Activated CD4-positive, alpha-beta T cell treated with anti-CD3 and anti-CD28 coated beads, Interleukin-2, amount 50 U/mL, for 24 hours (primary cell): ENCODE measurements around the gene SURF4.
"Not testable (repeated sequence)": the region's sequence is repeated elsewhere in the genome, so short reads cannot be mapped to it uniquely, and the experiment has no call there.

Experiments used
- DNase-seq, 2 donors: peaks; one replicate each; pipeline ENCODE4 v3.0.0-alpha.2; 2020; ENCODE audit warnings: low read depth in 1 of 2, low spot score in 1 of 2

The SURF4 gene

DNA sequence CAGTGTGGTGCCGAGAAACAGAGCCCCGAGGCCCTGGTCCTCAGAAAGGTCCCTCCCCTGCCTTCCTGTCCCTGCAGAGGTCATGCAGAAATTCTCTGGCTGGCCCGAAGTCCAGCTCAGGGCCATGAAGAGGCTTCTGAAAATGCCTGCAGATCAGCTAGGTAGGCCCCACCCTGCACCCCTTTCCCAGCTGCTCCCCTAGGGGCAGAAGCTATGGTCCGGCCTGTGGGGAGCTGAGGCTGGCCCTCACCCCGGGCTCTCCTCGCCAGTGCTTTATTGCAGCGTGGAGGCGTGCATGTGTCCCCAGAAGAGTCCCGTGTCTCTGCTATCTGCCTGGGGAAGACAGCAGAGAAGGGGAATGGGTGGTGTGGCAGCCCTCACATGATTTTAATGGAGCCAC is 22.0 kb upstream of the SURF4 start:
- no peak for DNase-seq

DNA sequence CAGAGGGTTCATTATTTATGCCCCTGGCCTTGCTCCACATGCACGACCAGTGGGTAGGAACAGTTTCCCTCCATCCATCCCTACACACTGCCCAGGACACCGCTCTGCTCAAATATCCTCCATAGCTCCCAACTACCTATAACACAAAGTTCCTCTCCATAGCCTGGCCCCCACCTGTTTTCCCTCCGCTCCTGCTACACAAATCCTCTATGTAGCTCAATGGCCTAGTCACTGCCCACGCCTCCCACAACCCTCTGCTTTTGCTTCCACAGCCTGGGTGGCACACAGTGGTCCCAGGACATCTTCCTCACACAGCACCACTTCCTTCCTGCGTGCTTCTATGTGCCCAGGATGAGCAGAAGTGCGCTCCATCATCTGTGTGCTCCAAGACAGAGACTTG is 21.5 kb upstream of the SURF4 start:
- DNase-seq = no peak

- DNase-seq = no peak
Measured at GRCh38 chr9:133396952-133397351, 21.1 kb upstream of the SURF4 start.

GRCh38 chr9:133394687-133395271 is 18.9 kb upstream of the SURF4 start:
- no peak for DNase-seq

GRCh38 chr9:133393399-133393798 is 17.5 kb upstream of the SURF4 start:
- no peak for DNase-seq

- not testable (repeated sequence) for DNase-seq
Measured at GRCh38 chr9:133392308-133392707, 16.4 kb upstream of the SURF4 start.

- DNase-seq = not testable (repeated sequence)
Measured at GRCh38 chr9:133391449-133391848, 15.6 kb upstream of the SURF4 start.

GRCh38 chr9:133390713-133391112 is 14.9 kb upstream of the SURF4 start:
- no peak for DNase-seq

DNA sequence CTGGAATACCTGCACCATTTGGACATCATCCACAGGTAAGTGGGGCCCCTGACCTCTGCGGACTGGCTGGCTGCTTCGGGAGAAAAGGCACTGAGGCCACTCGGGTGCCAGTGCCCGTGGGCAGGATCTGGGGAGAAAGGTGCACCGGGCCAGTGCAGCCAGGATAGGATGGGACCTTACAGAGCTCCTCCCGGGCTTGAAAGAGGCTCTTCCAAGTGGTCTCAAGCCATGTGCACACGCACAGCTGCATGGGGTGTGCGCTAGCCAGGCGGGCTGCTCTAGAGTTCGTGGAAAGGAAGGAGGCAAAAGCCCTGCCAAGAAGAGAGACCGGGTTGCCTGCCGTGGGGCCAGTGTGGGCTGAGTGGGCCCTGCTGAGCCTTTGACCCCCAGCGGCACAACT is 13.7 kb upstream of the SURF4 start:
- DNase-seq = no peak

DNA sequence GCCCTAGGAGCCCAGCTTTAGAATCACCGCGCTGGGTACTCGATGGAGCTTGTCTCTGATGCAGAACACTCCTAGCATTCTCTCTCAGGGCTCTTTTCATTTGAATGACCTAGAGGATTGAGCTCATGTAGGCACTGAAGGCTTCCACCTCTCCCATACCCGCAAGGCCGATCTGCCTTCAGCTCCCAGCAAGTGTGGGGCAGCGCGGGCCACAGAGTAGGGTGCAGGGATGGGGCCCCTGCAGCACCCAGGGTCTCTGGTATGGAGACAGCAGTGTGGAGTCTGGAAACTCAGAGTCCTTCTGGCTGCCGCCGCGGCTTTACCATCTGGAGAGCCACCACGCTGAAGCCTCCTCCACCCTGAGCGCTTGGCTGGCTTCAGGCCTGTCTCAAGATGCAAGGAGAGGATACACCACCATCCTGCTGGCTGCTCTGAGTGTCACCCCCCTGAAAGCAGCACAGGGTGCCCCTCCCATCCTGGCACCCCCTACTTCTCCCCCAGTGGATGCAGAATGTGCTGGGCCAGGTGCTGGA is 13.2 kb upstream of the SURF4 start:
- DNase-seq = no peak

- DNase-seq = no peak
Measured at GRCh38 chr9:133387680-133388079, 11.8 kb upstream of the SURF4 start.

DNA sequence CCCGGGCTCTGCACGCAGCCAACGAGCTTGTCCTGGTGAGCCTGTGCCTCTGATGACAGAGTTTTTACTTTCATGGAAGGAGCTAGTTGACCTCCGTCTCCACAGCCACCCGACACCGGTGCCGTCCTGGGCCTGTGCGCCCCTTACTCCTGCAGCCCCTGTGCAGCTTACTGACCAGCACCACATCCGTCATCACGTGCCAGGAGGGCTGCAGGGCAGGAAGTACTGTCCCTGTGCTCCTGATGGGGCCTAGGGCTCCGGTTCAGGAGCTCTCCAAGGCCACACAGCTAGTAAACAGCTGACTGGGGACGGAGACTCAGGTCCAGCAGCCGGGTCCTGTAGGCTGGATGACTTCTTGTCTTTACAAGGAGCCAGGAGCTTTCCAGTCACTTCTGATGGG is 10.5 kb upstream of the SURF4 start:
- no peak for DNase-seq

GRCh38 chr9:133385452-133385851 is 9.6 kb upstream of the SURF4 start:
- DNase-seq = no peak

- DNase-seq = no peak
Measured at GRCh38 chr9:133384736-133385321, 9.0 kb upstream of the SURF4 start.

DNA sequence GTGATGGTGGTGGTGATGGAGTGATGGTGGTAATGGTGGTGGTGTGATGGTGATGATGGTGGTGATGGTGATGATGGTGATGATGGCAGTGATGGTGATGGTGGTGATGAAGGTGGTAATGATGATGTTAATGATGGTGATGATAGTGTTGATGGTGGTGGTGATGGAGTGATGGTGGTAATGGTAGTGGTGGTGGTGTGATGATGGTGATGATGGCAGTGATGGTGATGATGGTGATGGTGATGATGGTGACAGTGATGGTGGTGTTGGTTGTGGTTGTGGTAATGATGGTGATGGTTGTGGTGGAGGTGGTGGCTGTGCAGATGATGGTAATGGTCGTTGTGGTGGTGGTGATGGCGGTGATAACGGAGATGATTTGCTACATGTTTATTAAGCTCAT is 7.6 kb upstream of the SURF4 start:
- DNase-seq = no peak

- no peak for DNase-seq
Measured at GRCh38 chr9:133382507-133383141, 6.8 kb upstream of the SURF4 start.

- no peak for DNase-seq
Measured at GRCh38 chr9:133380734-133381133, 4.9 kb upstream of the SURF4 start.

GRCh38 chr9:133379153-133380086 is 3.6 kb upstream of the SURF4 start:
- no peak for DNase-seq

DNA sequence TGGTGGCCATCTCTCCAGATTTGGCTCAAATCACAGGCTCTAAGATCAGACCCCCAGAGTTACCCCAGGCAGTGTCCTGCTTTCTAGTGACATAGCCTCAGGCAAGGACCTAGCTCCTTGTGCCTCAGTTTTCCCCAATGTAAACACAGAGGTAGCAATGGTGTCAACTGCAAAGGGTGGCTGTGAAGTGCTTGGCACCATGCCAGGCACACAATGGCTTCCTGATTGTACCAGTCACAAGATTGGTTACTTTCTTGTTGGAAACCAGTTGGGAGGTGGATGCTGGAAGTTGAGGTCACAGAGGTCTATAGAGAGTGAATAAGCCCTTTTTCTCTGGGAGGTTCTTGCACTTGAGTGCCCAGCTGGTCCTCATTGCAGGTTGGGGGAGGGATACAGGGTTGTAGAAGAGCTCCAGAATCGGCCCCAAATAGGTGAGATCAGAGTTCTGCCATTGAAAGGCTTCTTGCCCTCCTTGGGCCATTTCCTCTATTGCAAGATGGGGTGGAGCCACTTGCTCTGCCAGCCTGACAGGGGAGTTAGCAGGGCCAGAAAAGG is 2.6 kb upstream of the SURF4 start:
- no peak for DNase-seq

DNA sequence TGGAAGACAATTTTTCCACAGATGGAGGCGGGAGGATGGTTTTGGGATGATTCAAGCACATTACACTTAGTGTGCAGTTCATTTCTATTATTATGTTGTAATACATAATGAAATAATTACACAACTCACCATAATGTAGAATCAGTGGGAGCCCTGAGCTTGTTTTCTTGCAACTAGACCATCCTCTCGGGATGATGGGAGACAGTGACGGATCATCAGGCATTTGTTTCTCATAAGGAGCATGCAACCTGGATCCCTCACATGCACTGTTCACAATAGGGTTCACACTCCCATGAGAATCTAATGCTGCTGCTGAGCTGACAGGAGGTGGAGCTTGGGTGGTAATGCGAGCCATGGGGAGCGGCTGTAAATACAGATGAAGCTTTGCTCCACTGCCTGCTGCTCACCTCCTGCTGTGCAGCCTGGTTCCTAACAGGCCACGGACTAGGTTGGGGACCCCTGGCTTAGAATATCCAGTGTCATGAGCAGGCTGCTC is 1.9 kb upstream of the SURF4 start:
- DNase-seq = no peak

GRCh38 chr9:133377280-133377679 is 1.4 kb upstream of the SURF4 start:
- not testable (repeated sequence) for DNase-seq
